ENCODE data around the gene APOB.

Gene APOB

DNA sequence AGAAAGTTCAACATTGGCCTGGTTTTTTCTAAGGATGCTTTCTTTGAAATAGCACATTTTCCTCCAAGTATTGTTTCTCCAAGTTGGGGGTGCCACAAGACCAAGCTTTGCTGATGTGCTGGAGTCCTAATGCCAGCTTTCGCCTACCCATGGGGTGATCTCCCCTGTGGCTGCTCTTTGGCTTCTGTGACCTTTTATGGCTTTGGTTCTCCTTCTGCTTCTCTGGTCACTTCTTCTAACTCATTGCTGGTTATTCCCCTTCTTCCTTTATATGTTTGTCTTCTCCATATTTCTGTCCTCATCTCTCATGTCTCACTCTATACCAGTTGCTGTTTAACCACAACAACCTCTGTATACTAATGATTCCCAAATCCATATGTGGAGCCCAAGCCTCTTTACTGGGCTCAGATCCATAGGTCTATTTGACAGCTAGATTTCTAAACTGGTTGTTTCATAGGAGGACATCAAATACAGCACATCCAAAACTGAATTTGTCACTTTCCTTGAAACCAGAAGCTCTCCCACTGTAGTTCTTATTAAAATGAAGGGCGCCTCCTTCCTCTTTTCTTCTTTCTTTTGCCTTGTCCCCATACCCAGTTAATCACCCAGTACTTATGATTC is 23.1 kb downstream of the APOB start:
- no peak for DNase-seq (ENCODE audit: low read depth)
- H3K4me3 ChIP-seq (ENCODE audit: low read depth, low read length) = no peak overlapping the region

GRCh38 chr2:21020031-21020667 is 23.7 kb downstream of the APOB start:
- no peak for DNase-seq (ENCODE audit: low read depth)
- no peak overlapping the region for H3K4me3 ChIP-seq (ENCODE audit: low read depth, low read length)

GRCh38 chr2:21019678-21020021 is 24.2 kb downstream of the APOB start:
- no peak overlapping the region for H3K4me3 ChIP-seq (ENCODE audit: low read depth, low read length)
- DNase-seq (ENCODE audit: low read depth) = no peak

GRCh38 chr2:21019000-21019677 is 24.7 kb downstream of the APOB start:
- no peak for DNase-seq (ENCODE audit: low read depth)
- no peak overlapping the region for H3K4me3 ChIP-seq (ENCODE audit: low read depth, low read length)

- no peak overlapping the region for H3K4me3 ChIP-seq (ENCODE audit: low read depth, low read length)
- DNase-seq (ENCODE audit: low read depth) = no peak
Observed at GRCh38 chr2:21018290-21018689, 25.6 kb downstream of the APOB start.

DNA sequence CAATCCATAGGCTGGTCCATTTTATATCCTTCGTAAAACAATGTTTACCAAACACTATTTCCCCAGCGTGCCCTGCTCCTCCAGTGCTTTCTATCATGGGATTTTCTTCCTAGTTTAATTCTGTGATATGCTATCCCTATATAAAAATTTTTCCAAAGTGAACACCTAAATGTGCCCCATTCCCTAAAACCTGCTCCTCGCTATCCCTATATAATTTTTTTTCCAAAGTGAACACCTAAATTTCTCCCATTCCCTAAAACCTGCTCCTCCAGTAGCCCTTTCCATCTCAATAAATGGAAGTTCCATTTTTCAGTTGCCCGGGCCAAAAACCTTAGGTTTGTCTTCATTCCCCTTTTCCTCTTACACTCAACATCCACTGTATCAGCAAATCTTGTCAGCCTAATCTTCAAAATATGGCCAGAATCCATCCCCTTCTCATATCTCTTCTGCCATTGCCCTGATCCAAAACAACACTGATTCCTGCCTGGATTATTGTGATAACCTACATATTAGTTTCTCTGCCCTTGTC is 26.1 kb downstream of the APOB start:
- DNase-seq (ENCODE audit: low read depth) = no peak
- H3K4me3 ChIP-seq (ENCODE audit: low read depth, low read length) = no peak overlapping the region

DNA sequence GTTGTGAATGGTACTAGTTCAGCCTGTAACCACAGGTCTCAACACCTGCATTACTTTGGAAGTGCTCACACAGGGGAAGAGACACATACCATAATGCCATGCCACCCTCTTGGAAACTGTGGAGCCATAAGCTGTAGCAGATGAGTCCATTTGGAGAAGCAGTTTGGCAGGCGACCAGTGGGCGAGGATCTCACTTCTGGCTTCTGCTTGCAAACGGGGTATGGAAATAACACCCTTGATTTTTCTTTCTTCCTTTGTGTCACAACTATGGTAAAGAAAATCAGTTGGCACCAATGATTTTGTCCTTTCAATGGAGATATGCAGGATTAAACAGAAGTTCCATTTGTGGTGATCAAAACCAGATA is 28.6 kb downstream of the APOB start:
- DNase-seq (ENCODE audit: low read depth) = no peak
- no peak overlapping the region for H3K4me3 ChIP-seq (ENCODE audit: low read depth, low read length)

GRCh38 chr2:21014364-21015280 is 29.3 kb downstream of the APOB start:
- no peak overlapping the region for H3K4me3 ChIP-seq (ENCODE audit: low read depth, low read length)
- no peak for DNase-seq (ENCODE audit: low read depth)

DNA sequence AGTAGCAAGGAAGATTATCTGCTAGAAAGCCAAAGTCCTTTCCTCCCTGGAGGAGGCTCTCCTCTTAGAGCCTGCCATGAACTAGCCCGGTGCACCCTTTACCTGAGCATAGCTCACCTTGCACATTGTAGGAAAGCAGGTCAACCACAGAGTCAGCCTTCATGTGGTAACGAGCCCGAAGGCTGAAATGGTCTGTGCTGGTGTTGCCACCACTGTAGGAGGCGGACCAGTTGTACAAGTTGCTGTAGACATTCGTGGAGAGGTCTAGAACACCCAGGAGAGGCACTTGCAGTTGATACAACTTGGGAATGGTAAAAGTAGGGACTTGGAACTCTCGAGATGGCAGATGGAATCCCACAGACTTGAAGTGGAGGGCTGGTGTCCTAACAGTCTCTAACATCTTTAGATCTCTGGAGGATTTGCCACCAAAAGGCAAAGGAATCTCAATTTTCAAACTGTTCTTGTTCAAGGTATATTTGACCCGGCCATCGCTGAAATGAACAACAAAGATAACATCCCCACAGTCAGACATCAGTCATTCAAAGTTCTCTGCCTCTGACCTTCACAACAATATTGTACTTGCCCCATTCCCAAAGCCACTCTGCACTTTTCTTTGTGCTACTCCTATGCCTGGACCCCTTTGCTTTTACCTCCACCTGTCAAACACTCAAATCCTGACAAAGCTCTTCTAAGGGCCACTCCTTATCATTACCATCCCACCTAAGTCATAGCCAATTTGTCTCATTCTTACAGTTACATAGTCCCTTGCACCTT is 30.6 kb downstream of the APOB start:
- DNase-seq (ENCODE audit: low read depth) = no peak
- no peak overlapping the region for H3K4me3 ChIP-seq (ENCODE audit: low read depth, low read length)

GRCh38 chr2:21012557-21012937 is 31.3 kb downstream of the APOB start:
- no peak for DNase-seq (ENCODE audit: low read depth)
- H3K4me3 ChIP-seq (ENCODE audit: low read depth, low read length) = no peak overlapping the region

DNA sequence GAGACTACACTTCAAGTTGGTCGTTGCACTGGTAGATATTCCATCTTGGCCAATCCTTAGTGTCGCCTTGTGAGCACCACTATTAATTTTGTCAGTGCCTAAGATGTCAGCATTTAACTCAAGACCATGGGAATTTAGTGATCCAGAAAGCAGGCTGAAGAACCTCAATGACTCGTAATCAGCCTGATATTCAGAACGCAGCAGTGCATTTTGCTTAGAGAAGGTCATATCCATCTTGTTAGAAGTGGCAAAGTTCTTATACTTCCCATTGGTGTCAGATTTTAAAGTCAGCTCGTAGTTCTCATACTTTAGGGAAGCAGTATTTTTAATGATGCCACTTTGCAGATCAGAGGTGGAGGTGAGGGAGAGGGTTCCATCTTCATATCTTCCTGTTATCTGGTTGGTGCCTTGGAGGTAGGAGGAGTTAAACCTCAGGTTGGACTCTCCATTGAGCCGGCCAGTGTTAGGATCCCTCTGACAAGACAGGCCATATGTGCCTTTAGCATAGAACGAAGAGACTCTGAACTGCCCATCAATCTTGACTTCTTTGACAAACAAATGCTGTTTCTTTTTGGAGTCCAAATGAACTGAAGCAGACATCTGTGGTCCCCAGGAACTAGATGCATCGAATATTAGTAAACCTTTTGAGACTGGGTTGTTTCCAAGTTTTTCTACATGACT is 31.9 kb downstream of the APOB start:
- no peak for DNase-seq (ENCODE audit: low read depth)
- no peak overlapping the region for H3K4me3 ChIP-seq (ENCODE audit: low read depth, low read length)

GRCh38 chr2:21011453-21011852 is 32.4 kb downstream of the APOB start:
- H3K4me3 ChIP-seq (ENCODE audit: low read depth, low read length) = no peak overlapping the region
- DNase-seq (ENCODE audit: low read depth) = no peak

- DNase-seq (ENCODE audit: low read depth) = no peak
- H3K4me3 ChIP-seq (ENCODE audit: low read depth, low read length) = no peak overlapping the region
Observed at GRCh38 chr2:21010813-21011439, 32.9 kb downstream of the APOB start.

GRCh38 chr2:21009662-21010225 is 34.1 kb downstream of the APOB start:
- no peak for DNase-seq (ENCODE audit: low read depth)
- no peak overlapping the region for H3K4me3 ChIP-seq (ENCODE audit: low read depth, low read length)

- DNase-seq (ENCODE audit: low read depth) = no peak
- H3K4me3 ChIP-seq (ENCODE audit: low read depth, low read length) = no peak overlapping the region
Observed at GRCh38 chr2:21008790-21009661, 34.8 kb downstream of the APOB start.

DNA sequence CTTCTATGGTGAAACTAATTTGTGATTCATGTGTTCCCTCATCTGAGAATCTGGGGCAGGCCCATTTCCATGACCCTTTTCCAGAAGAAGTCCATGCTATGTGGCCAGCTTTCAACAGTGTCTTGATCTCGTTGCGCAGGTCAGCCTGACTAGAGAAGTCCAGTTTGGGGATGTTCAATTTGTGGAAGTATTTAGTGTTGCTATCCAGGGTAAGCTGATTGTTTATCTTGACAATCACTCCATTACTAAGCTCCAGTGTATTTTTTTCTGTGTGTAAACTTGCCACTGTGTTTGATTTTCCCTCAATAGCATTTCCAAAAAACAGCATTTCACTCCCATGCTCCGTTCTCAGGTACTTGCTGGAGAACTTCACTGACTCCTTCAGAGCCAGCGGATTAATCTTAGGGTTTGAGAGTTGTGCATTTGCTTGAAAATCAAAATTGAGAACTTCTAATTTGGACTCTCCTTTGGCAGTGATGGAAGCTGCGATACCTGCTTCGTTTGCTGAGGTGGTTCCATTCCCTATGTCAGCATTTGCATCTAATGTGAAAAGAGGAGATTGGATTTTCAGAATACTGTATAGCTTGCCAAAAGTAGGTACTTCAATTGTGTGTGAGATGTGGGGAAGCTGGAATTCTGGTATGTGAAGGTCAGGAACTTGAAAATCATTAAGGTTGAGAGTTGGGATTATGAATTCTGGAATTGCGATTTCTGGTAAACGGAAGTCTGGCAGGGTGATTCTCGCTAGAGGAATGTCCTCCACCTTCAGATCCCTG is 35.7 kb downstream of the APOB start:
- no peak overlapping the region for H3K4me3 ChIP-seq (ENCODE audit: low read depth, low read length)
- no peak for DNase-seq (ENCODE audit: low read depth)
